H9 (cell line): ENCODE data around the gene ITPR1. TPM values are rescaled to one million over a fixed set of nuclear protein-coding genes. Genes with fewer than 3 reads are reported as not detected.

Experiments
- DNase-seq: peaks from one replicate; pipeline ENCODE4 v3.0.0-alpha.2; 2017
- H2AFZ ChIP-seq: one replicate; pipeline ENCODE4 v1.6.1; 2013; ENCODE audit warnings: mild to moderate bottlenecking, low read length, control low read depth, moderate library complexity
- H2AK5ac ChIP-seq: 2 replicates; pipeline ENCODE4 v1.6.1; 2013; ENCODE audit warnings: low read length, control low read depth, mixed read lengths; ENCODE audit not compliant: insufficient read length
- H2BK120ac ChIP-seq: one replicate; pipeline ENCODE4 v1.6.1; 2013; ENCODE audit warnings: low read depth, mild to moderate bottlenecking, low read length, control low read depth, inconsistent platforms; ENCODE audit not compliant: poor library complexity, severe bottlenecking
- H2BK12ac ChIP-seq: 2 replicates; pipeline ENCODE4 v1.6.1; 2013; ENCODE audit warnings: low read length, control low read depth, mixed read lengths, low read depth; ENCODE audit not compliant: insufficient read length
- H2BK15ac ChIP-seq: 2 replicates; pipeline ENCODE4 v1.6.1; 2013; ENCODE audit warnings: low read depth, low read length, control low read depth
- H2BK20ac ChIP-seq: one replicate; pipeline ENCODE4 v1.6.1; 2013; ENCODE audit warnings: low read depth, mild to moderate bottlenecking, low read length, control low read depth, inconsistent platforms; ENCODE audit not compliant: poor library complexity, severe bottlenecking
- H2BK5ac ChIP-seq: 2 replicates; pipeline ENCODE4 v1.6.1; 2013; ENCODE audit warnings: low read length, control low read depth, mixed read lengths; ENCODE audit not compliant: insufficient read length
- H3K14ac ChIP-seq: 2 replicates; pipeline ENCODE4 v1.6.1; 2013; ENCODE audit warnings: low read length, control low read depth; ENCODE audit not compliant: insufficient read depth
- H3K18ac ChIP-seq: 2 replicates; pipeline ENCODE4 v1.6.1; 2013; ENCODE audit warnings: low read depth, mild to moderate bottlenecking, mixed read lengths, low read length, control low read depth; ENCODE audit not compliant: insufficient read length
- H3K23ac ChIP-seq: 2 replicates; pipeline ENCODE4 v1.6.1; 2013; ENCODE audit warnings: low read length, control low read depth, mixed read lengths, low read depth; ENCODE audit not compliant: insufficient read length
- H3K23me2 ChIP-seq: 2 replicates; pipeline ENCODE4 v1.6.1; 2013; ENCODE audit warnings: low read depth, mild to moderate bottlenecking, mixed read lengths, low read length, control low read depth; ENCODE audit not compliant: insufficient read length, poor library complexity, severe bottlenecking
- H3K27ac ChIP-seq: 2 replicates; pipeline ENCODE4 v1.5.1; 2013; ENCODE audit warnings: low read length, control low read depth, mixed read lengths, low read depth; ENCODE audit not compliant: insufficient read length
- H3K27me3 ChIP-seq: 2 replicates; pipeline ENCODE4 v1.6.1; 2013; ENCODE audit warnings: low read length, control low read depth, inconsistent platforms; ENCODE audit not compliant: insufficient read depth
- H3K4ac ChIP-seq: 2 replicates; pipeline ENCODE4 v1.6.1; 2013; ENCODE audit warnings: low read depth, mild to moderate bottlenecking, control low read depth, inconsistent platforms, low read length, moderate library complexity
- H3K4me1 ChIP-seq: 2 replicates; pipeline ENCODE4 v1.6.1; 2013; ENCODE audit warnings: low read length, control low read depth, inconsistent platforms; ENCODE audit not compliant: insufficient read depth
- H3K4me2 ChIP-seq: 2 replicates; pipeline ENCODE4 v1.6.1; 2013; ENCODE audit warnings: low read length, control low read depth, mixed read lengths; ENCODE audit not compliant: insufficient read length, insufficient read depth
- H3K56ac ChIP-seq: 2 replicates; pipeline ENCODE4 v1.6.1; 2013; ENCODE audit warnings: low read depth, mild to moderate bottlenecking, mixed read lengths, low read length, control low read depth; ENCODE audit not compliant: insufficient read length
- H3K79me1 ChIP-seq: 2 replicates; pipeline ENCODE4 v1.6.1; 2013; ENCODE audit warnings: low read depth, mild to moderate bottlenecking, moderate library complexity, low read length, control low read depth, inconsistent platforms; ENCODE audit not compliant: insufficient read depth, poor library complexity, severe bottlenecking
- H3K79me2 ChIP-seq: 2 replicates; pipeline ENCODE4 v1.6.1; 2013; ENCODE audit warnings: low read length, control low read depth, inconsistent platforms; ENCODE audit not compliant: insufficient read depth
- H3K9ac ChIP-seq: 2 replicates; pipeline ENCODE4 v1.6.1; 2013; ENCODE audit warnings: low read length, control low read depth, mixed read lengths; ENCODE audit not compliant: insufficient read length; ENCODE audit errors: extremely low read depth
- H3K9me3 ChIP-seq: one replicate; pipeline ENCODE4 v1.6.1; 2013; ENCODE audit warnings: low read depth, low read length, inconsistent platforms; ENCODE audit not compliant: control insufficient read depth
- H3T11ph ChIP-seq: one replicate; pipeline ENCODE4 v1.6.1; 2013; ENCODE audit warnings: mild to moderate bottlenecking, low read length, control low read depth, inconsistent platforms
- H4K20me1 ChIP-seq: one replicate; pipeline ENCODE4 v1.6.1; 2013; ENCODE audit not compliant: control insufficient read depth, insufficient read length, insufficient read depth
- H4K5ac ChIP-seq: 2 replicates; pipeline ENCODE4 v1.6.1; 2013; ENCODE audit warnings: low read depth, mild to moderate bottlenecking, mixed read lengths, low read length, control low read depth; ENCODE audit not compliant: insufficient read length
- H4K8ac ChIP-seq: replicated peaks from 2 replicates; pipeline ENCODE4 v1.6.1; 2013; ENCODE audit warnings: low read length, control low read depth, mixed read lengths, low read depth; ENCODE audit not compliant: insufficient read length
- H4K91ac ChIP-seq: 2 replicates; pipeline ENCODE4 v1.6.1; 2013; ENCODE audit warnings: low read depth, mild to moderate bottlenecking, moderate library complexity, mixed read lengths, low read length, control low read depth; ENCODE audit not compliant: insufficient read length
- H3K27ac Mint-ChIP-seq, 3 experiments: 2 replicates in 2 of 3; 3 replicates in 1 of 3; pipeline ENCODE4 v1.8.0; 2020 to 2021; ENCODE audit warnings: mixed read lengths in 3 of 3, mild to moderate bottlenecking in 1 of 3, moderate library complexity in 1 of 3
- H3K27me3 Mint-ChIP-seq: 2 replicates; pipeline ENCODE4 v1.8.0; 2021; ENCODE audit warnings: low read depth, mild to moderate bottlenecking, moderate library complexity, mixed read lengths
- H3K36me3 Mint-ChIP-seq, 3 experiments: 2 replicates in 2 of 3; 3 replicates in 1 of 3; pipeline ENCODE4 v1.8.0; 2020 to 2021; ENCODE audit warnings: low read depth in 3 of 3, mixed read lengths in 3 of 3; ENCODE audit not compliant: insufficient read depth in 1 of 3
- H3K4me1 Mint-ChIP-seq, 2 experiments: 2 replicates each; pipeline ENCODE4 v1.8.0; 2020; ENCODE audit warnings: mixed read lengths in 2 of 2
- H3K4me3 Mint-ChIP-seq, 2 experiments: 2 replicates in 1 of 2; 3 replicates in 1 of 2; pipeline ENCODE4 v1.8.0; 2020 to 2021; ENCODE audit warnings: mild to moderate bottlenecking in 2 of 2, mixed read lengths in 2 of 2, moderate library complexity in 1 of 2
- H3K9me3 Mint-ChIP-seq, 2 experiments: 2 replicates in 1 of 2; 3 replicates in 1 of 2; pipeline ENCODE4 v1.8.0; 2020; ENCODE audit warnings: mild to moderate bottlenecking in 2 of 2, mixed read lengths in 2 of 2, moderate library complexity in 1 of 2
- CTCF ChIP-seq: fragments of 200-600 bp; sonication (generic); conservative IDR thresholded peaks from 3 replicates; pipeline ENCODE4 v1.8.0; 2021; ENCODE audit warnings: antibody characterized with exemption, mild to moderate bottlenecking
- WGBS: extraction: QIAGEN DNeasy Blood & Tissue Kit; methylation state at CpG from one replicate; pipeline ENCODE4 v1.1.7; 2013; ENCODE audit warnings: missing lambda C conversion rate, low lambda C conversion rate, mixed read lengths; ENCODE audit not compliant: insufficient read length; ENCODE audit errors: extremely low coverage; 5-methylcytosine and 5-hydroxymethylcytosine counted together
- total RNA-seq: library from RNA; stranded (reverse); gene quantifications from 2 replicates; pipeline ENCODE4 v1.2.1, GENCODE V29; 2021

Gene ITPR1
- total RNA-seq, 1 experiment from 2014 or later, result 4.2 TPM

- no peak overlapping the region for H2BK5ac ChIP-seq
- H2AK5ac ChIP-seq, result no peak overlapping the region
- no peak overlapping the region for H2BK12ac ChIP-seq
- WGBS, result no CpG with 5 or more reads among the region's 4 CpGs
- no peak overlapping the region for H2BK15ac ChIP-seq
- no peaks in the 10 kb centered on the region for H4K20me1 ChIP-seq
- H4K5ac ChIP-seq, result no peak overlapping the region
- no peak overlapping the region for H4K91ac ChIP-seq
- H3K23ac ChIP-seq, result no peak overlapping the region
- no peak overlapping the region for H4K8ac ChIP-seq
- no peak overlapping the region for H3T11ph ChIP-seq
- H3K56ac ChIP-seq, result no peak overlapping the region
- Mint-ChIP-seq H3K9me3 (no peaks in the 10 kb centered on the region), H3K4me3 (no peak overlapping the region), H3K4me1 (peaks cover 0 to 7% of the 10 kb centered on the region in 2 experiments; a peak in 2 of 4 replicates), H3K27ac (no peak overlapping the region), H3K27me3 (no peaks in the 10 kb centered on the region), H3K36me3 (no peaks in the 10 kb centered on the region)
- H3K27ac ChIP-seq, result no peak overlapping the region
- no peaks in the 10 kb centered on the region for H3K27me3 ChIP-seq
- H3K4ac ChIP-seq, result no peak overlapping the region
- no peak overlapping the region for H2BK20ac ChIP-seq
- H3K14ac ChIP-seq, result no peak overlapping the region
- H3K9ac ChIP-seq, result no peak overlapping the region
- DNase-seq, result no peak
- no peaks in the 10 kb centered on the region for H3K9me3 ChIP-seq
- no peak overlapping the region for H2BK120ac ChIP-seq
- no peak overlapping the region for H3K18ac ChIP-seq
- no peak overlapping the region for H2AFZ ChIP-seq
- H3K79me2 ChIP-seq, result no peaks in the 10 kb centered on the region
- H3K23me2 ChIP-seq, result no peaks in the 10 kb centered on the region
- no peak overlapping the region for H3K4me2 ChIP-seq
- no peak for TF ChIP-seq CTCF
- H3K79me1 ChIP-seq, result no peaks in the 10 kb centered on the region
- no peaks in the 10 kb centered on the region; the same call in 1 of the 2 replicates for H3K4me1 ChIP-seq
These were observed 55.2 kb downstream of the ITPR1 start for GRCh38 chr3:4548356-4548755.
